LNCaP clone FGC (cell line): Measurements from ENCODE around the gene KRT32.
"Not testable (repeated sequence)": the region's sequence is repeated elsewhere in the genome, so short reads cannot be mapped to it uniquely, and the experiment has no call there.

Experiments used
- DNase-seq: peaks from one replicate; pipeline ENCODE4 v3.0.0-alpha.2; 2011; ENCODE audit warnings: low read depth
- H3K4me3 ChIP-seq: 2 replicates; pipeline ENCODE4 v1.5.1; 2011; ENCODE audit warnings: mild to moderate bottlenecking, low read depth, low read length, control low read depth
- TF ChIP-seq, protein P1 (sequence below): IDR thresholded peaks from 2 replicates; pipeline ENCODE4 v1.5.1; 2012; ENCODE audit warnings: mild to moderate bottlenecking; ENCODE audit not compliant: control insufficient read depth, insufficient read depth; ENCODE audit errors: extremely low read depth

The KRT32 gene

DNA sequence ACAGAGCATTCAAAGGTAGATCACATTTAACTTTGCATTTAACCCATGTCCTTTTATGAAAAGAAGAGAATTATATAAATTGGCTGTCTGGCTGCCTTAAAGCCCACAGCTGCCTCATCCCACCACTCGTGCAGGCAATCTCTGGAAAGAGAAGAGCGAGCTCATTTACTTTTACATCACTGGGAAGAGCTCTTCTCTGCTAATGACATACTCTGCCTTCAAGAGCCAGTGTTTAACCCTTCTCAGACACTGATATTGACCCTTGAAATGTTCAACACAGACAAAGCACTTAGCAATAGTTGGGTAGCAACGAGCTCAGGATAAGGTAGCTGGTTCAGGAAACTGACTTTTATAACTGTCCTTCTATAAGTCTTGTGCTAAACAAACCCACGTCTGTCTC lies 33.2 kb downstream of the KRT32 start:
- no peak overlapping the region for H3K4me3 ChIP-seq
- no peak for DNase-seq
- TF ChIP-seq, protein P1, sequence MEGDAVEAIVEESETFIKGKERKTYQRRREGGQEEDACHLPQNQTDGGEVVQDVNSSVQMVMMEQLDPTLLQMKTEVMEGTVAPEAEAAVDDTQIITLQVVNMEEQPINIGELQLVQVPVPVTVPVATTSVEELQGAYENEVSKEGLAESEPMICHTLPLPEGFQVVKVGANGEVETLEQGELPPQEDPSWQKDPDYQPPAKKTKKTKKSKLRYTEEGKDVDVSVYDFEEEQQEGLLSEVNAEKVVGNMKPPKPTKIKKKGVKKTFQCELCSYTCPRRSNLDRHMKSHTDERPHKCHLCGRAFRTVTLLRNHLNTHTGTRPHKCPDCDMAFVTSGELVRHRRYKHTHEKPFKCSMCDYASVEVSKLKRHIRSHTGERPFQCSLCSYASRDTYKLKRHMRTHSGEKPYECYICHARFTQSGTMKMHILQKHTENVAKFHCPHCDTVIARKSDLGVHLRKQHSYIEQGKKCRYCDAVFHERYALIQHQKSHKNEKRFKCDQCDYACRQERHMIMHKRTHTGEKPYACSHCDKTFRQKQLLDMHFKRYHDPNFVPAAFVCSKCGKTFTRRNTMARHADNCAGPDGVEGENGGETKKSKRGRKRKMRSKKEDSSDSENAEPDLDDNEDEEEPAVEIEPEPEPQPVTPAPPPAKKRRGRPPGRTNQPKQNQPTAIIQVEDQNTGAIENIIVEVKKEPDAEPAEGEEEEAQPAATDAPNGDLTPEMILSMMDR = no peak

DNA sequence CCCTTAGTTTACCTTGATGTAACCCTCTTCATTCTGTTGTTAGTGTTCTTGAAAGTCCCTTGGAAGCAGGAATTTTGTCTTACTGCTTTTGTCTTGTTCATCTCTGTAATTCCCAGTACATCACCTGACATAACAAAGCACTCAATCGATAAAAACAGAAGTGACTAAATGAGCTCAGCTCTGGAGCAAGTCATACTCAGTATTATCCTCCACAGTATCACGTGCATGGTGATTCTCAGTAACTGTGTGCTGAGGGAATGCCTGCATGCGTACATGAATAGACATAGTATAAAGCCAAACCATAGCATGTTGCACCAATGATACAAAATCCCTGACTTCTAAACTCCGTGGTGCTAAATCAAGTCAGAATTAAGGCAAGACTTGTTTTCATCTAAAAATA lies 33.6 kb downstream of the KRT32 start:
- no peak overlapping the region for H3K4me3 ChIP-seq
- TF ChIP-seq, protein P1 = no peak
- DNase-seq = no peak

DNA sequence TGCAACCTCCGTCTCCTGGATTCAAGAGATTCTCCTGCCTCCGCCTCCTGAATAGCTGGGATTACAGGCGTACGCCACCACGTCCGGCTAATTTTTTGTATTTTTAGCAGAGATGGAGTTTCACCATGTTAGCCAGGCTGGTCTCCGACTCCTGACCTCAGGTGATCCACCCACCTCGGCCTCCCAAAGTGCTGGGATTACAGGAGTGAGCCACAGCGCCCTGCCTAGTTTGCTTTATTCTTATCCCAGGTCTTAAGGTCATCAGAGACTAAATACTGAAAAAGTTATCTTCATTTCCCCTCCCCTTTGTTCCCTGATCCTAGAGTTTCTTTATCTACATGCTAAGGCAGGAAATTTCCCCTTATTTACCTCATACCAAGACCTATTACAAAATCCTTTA lies 36.8 kb downstream of the KRT32 start:
- not testable (repeated sequence) for H3K4me3 ChIP-seq, DNase-seq

DNA sequence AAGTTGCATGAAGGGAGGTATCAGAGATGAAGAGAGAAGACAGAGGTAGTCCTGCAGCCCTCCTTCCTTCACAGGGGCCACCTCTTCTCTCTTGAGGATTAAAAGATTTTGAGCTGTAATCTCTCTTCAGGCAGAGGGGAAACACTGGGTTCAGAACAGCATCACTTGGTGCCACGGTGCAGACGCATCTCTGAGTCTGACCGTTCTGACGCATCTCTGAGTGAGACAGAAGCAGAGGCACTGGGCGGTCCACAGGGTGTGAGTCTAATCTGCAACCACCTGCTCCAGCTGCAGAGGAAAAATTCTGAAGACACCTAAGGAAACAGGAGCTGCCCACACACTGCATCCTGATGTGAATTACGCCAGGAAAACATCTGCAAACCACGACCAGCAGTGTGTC lies 37.5 kb downstream of the KRT32 start:
- H3K4me3 ChIP-seq = no peak overlapping the region
- no peak for DNase-seq
- TF ChIP-seq, protein P1 = no peak

DNA sequence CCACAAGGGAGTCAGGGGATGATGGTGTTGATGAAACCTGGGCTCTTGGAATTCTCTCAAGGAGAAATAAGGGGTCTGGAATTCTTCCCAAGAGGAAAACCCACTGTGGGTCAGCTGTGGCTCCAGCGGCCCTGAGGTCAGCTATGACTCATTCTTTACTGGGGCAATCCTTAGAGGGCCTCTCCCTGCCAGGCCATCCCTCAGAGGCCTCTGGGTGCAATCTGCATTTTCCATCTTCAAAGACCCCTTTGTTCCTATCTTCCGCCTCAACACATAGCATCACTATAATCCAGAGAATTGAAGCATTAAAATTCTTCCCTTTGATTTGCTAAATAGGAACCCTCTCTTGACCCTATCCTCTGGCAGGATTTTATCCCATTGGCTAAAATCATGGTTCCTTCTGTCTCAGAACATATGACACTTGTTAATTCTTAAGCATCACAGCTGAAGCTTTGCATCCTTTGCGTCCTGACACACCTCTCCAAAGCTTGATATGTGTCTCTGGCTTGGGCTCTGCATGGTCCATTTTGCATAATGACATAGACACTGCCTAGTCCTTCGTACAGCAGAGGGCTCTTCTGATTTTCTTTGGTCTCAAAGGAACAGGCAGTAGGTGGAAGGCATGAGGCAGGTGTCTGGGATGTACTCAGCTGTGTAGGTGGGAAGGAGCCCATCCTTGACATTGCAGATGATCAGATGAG lies 38.4 kb downstream of the KRT32 start:
- DNase-seq = no peak
- TF ChIP-seq, protein P1 = no peak
- no peak overlapping the region for H3K4me3 ChIP-seq

DNA sequence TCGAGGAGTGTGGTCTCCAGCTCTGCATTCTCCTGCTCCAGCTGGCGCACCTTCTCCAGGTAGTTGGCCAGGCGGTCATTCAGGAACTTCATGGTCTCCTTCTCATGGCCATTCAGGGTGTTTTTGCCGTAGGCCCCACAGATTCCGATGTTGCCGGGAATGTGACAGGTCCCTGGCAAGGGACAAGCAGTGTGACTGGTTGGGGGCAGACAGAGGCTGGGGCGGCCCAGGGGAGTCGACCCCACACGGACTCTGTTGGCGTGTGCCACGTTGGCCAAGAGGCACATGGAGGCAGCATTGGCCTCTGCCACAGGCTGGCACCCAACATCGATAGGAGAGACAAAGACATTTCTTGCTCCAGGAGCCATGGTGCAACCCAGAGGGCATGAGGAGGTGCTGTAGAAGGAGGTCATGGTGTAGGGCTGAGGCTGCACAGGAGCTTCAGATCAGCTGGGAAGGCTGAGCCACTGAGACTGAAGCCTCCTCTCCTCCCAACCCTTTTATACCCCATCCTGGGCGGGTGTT lies 43.0 kb downstream of the KRT32 start, which contains the start of gene KRT37:
KRT37 (minus strand) TSS at position 475 of the 525 bp plus-strand sequence; CDS start at position 413, 62 bp downstream.
- DNase-seq = no peak
- H3K4me3 ChIP-seq = no peak within 1 kb of the TSS
- TF ChIP-seq, protein P1 = no peak

DNA sequence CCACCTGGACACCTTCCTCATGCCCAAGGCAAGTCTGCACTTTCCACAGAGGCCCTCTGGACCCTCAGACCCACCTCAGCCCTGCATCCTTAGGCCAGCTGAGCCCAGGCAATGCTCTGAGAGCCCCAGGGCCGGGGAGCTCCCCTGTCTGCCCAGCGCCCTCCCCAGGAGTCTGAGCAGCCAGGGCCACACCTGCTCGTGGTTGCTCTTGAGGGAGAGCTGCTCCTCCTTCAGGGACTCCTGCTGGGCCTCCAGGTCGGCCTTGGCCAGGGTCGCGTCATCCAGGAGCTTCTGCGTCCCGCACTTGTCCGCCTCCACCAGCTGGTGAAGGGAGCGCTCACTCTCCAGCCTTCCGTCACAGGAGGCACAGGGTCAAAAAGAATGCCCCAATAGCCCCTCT lies 44.6 kb downstream of the KRT32 start:
- H3K4me3 ChIP-seq, DNase-seq: not testable (repeated sequence)

DNA sequence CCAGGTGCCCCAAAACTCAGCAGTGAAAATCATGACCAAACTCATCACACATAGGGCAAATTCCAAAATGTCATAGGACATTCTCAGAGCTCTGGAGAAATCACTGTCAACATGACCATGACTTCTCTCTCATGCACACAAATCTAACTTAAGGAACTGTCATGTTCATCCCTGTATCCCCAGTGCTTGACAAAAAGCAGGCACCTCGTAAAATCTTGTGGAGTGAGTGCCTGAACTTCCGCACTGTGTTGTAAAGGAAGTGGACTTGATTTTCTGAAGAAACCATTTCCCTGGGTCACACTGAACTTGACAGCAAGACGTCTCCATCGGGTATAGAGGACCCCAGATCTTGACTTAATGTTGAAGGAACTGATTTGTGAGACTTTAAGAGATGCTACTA lies 45.6 kb downstream of the KRT32 start:
- TF ChIP-seq, protein P1 = no peak
- no peak for DNase-seq
- no peak overlapping the region for H3K4me3 ChIP-seq
